Common myeloid progenitor, CD34-positive (primary cell): ENCODE data around the gene CACNA1A.
"Not testable (repeated sequence)": the region's sequence is repeated elsewhere in the genome, so short reads cannot be mapped to it uniquely, and the experiment has no call there.

Source experiments
- CTCF ChIA-PET: fragments of 350-600 bp; sonication (Branson Sonifier 250); formaldehyde crosslinking; loops from one replicate; lab custom pipeline; 2021; ENCODE audit warnings: antibody characterized with exemption; lab: Charles Lee
- POLR2A ChIA-PET: fragments of 350-600 bp; sonication (Branson Sonifier 250); formaldehyde crosslinking; loops from one replicate; lab custom pipeline; 2021; ENCODE audit warnings: antibody characterized with exemption; lab: Charles Lee
- DNase-seq, 3 donors: peaks; one replicate each; pipeline versions ENCODE4 v3.0.0 to v3.0.0-alpha.2; 2013
- H3K27ac ChIP-seq, 2 experiments: 1 replicate in 1 of 2; 2 replicates in 1 of 2; pipeline ENCODE4 v1.7.0; 2013; ENCODE audit warnings: inconsistent platforms in 2 of 2, low read length in 2 of 2, mild to moderate bottlenecking in 2 of 2, low read depth in 1 of 2, moderate library complexity in 1 of 2; ENCODE audit not compliant: severe bottlenecking in 2 of 2, insufficient read depth in 1 of 2, poor library complexity in 1 of 2
- H3K27me3 ChIP-seq, 5 experiments: replicated peaks in 2 of 5; 1 replicate in 3 of 5; 2 replicates in 2 of 5; pipeline versions ENCODE4 v1.6.1 to v1.7.0; 2013; ENCODE audit warnings: low read length in 4 of 5, mild to moderate bottlenecking in 2 of 5, moderate library complexity in 2 of 5, inconsistent platforms in 1 of 5; ENCODE audit not compliant: insufficient read depth in 5 of 5, control insufficient read depth in 4 of 5
- H3K36me3 ChIP-seq, 4 experiments: 1 replicate in 2 of 4; 2 replicates in 2 of 4; pipeline versions ENCODE4 v1.6.1 to v1.7.0; 2013; ENCODE audit warnings: low read length in 3 of 4, control low read depth in 1 of 4, mild to moderate bottlenecking in 1 of 4; ENCODE audit not compliant: control insufficient read depth in 4 of 4, insufficient read depth in 4 of 4
- H3K4me1 ChIP-seq, 4 experiments: 1 replicate in 3 of 4; 2 replicates in 1 of 4; pipeline versions ENCODE4 v1.6.1 to v1.7.1; 2013; ENCODE audit warnings: low read length in 3 of 4, mild to moderate bottlenecking in 3 of 4, control low read depth in 1 of 4, inconsistent platforms in 1 of 4, moderate library complexity in 1 of 4; ENCODE audit not compliant: control insufficient read depth in 4 of 4, insufficient read depth in 4 of 4; ENCODE audit errors: control extremely low read depth in 1 of 4
- H3K4me3 ChIP-seq, 7 experiments: 1 replicate in 4 of 7; 2 replicates in 3 of 7; pipeline versions ENCODE4 v1.5.1 to v1.7.0; 2013; ENCODE audit warnings: mild to moderate bottlenecking in 7 of 7, low read length in 6 of 7, moderate library complexity in 6 of 7, inconsistent platforms in 2 of 7, low read depth in 2 of 7, control low read depth in 1 of 7; ENCODE audit not compliant: insufficient read depth in 4 of 7, control insufficient read depth in 1 of 7; ENCODE audit errors: extremely low read depth in 1 of 7
- H3K9me3 ChIP-seq, 5 experiments: 1 replicate in 4 of 5; 2 replicates in 1 of 5; pipeline versions ENCODE4 v1.6.1 to v1.7.1; 2013; ENCODE audit warnings: low read length in 4 of 5, mild to moderate bottlenecking in 2 of 5, inconsistent platforms in 1 of 5, low read depth in 1 of 5, moderate library complexity in 1 of 5; ENCODE audit not compliant: control insufficient read depth in 4 of 5, insufficient read depth in 2 of 5; ENCODE audit errors: control extremely low read depth in 1 of 5
- WGBS: methylation state at CpG from one replicate; pipeline ENCODE4 v1.1.5; 2013; ENCODE audit not compliant: insufficient coverage; 5-methylcytosine and 5-hydroxymethylcytosine counted together

CACNA1A gene

GRCh38 chr19:13209484-13210338 lies 296.6 kb downstream of the CACNA1A start:
- 91% methylated on average over 6 of the region's 13 CpGs for WGBS
- peaks cover 3 to 17% (median 17%) of the 10 kb centered on the region in 4 experiments for H3K4me1 ChIP-seq
- CTCF ChIA-PET: interaction anchor here (1.0 kb wide), 1 partner anchor 9 kb away, joined by 3 read pairs; no protein-coding TSS in a partner anchor

GRCh38 chr19:13208672-13209483 lies 297.4 kb downstream of the CACNA1A start:
- no peaks in the 10 kb centered on the region for H3K9me3 ChIP-seq
- POLR2A ChIA-PET: interaction anchor here (0.7 kb wide), 1 partner anchor 56 kb away, joined by 3 read pairs; no protein-coding TSS in a partner anchor
- no peak for DNase-seq
- CTCF ChIA-PET: no interaction called here
- WGBS: 89% methylated on average over 22 of the region's 52 CpGs
- H3K27ac ChIP-seq: peak overlapping the region in 1 of 2 experiments; percentile 73
- no peaks in the 10 kb centered on the region for H3K27me3 ChIP-seq
- no peaks in the 10 kb centered on the region for H3K36me3 ChIP-seq
- peak overlapping the region in 6 of 7 experiments; percentile 25 to 73 (median 47) for H3K4me3 ChIP-seq
- H3K4me1 ChIP-seq: peaks cover 3 to 17% (median 17%) of the 10 kb centered on the region in 4 experiments

More at GRCh38 chr19:13209484-13210338, 296.6 kb downstream of the CACNA1A start:
- H3K4me3 ChIP-seq: no peak overlapping the region
- no peaks in the 10 kb centered on the region for H3K36me3 ChIP-seq
- POLR2A ChIA-PET: no interaction called here
- DNase-seq: no peak
- H3K27ac ChIP-seq: no peak overlapping the region
- H3K27me3 ChIP-seq: no peaks in the 10 kb centered on the region
- H3K9me3 ChIP-seq: no peaks in the 10 kb centered on the region

- H3K36me3 ChIP-seq: no peaks in the 10 kb centered on the region
- POLR2A ChIA-PET: interaction anchor here (0.7 kb wide), 1 partner anchor 55 kb away, joined by 3 read pairs; no protein-coding TSS in a partner anchor
- H3K4me3 ChIP-seq: peak overlapping the region in 6 of 7 experiments; percentile 33 to 73 (median 47)
- 0% methylated on average over 4 of the region's 39 CpGs for WGBS
- peaks cover 3 to 17% (median 17%) of the 10 kb centered on the region in 4 experiments for H3K4me1 ChIP-seq
- CTCF ChIA-PET: no interaction called here
- DNase-seq: peak; percentile 76 to 92 (median 92)
- H3K27ac ChIP-seq: peak overlapping the region in 1 of 2 experiments; percentile 73
- no peaks in the 10 kb centered on the region for H3K27me3 ChIP-seq
- no peaks in the 10 kb centered on the region for H3K9me3 ChIP-seq
Measured at GRCh38 chr19:13207846-13208671, 298.2 kb downstream of the CACNA1A start.

- ChIA-PET CTCF (no interaction called here), POLR2A (no interaction called here)
- DNase-seq: no peak
- Histone ChIP-seq H3K27me3 (no peaks in the 10 kb centered on the region), H3K27ac (peak overlapping the region in 1 of 2 experiments; percentile 73), H3K36me3 (no peaks in the 10 kb centered on the region), H3K9me3 (no peaks in the 10 kb centered on the region), H3K4me1 (peaks cover 3 to 17% (median 17%) of the 10 kb centered on the region in 4 experiments), H3K4me3 (peak overlapping the region in 2 of 7 experiments; percentile 53 to 73)
- 84% methylated on average over 78 of the region's 79 CpGs for WGBS
Measured at GRCh38 chr19:13207237-13207845, 298.9 kb downstream of the CACNA1A start.

GRCh38 chr19:13206587-13206986 lies 299.7 kb downstream of the CACNA1A start:
- no peaks in the 10 kb centered on the region for H3K36me3 ChIP-seq
- no peaks in the 10 kb centered on the region for H3K9me3 ChIP-seq
- POLR2A ChIA-PET: interaction anchor here (0.6 kb wide), 1 partner anchor 87 kb away, joined by 3 read pairs; no protein-coding TSS in a partner anchor
- CTCF ChIA-PET: no interaction called here
- WGBS: 100% methylated on average over 2 of the region's 5 CpGs
- peaks cover 3 to 17% (median 17%) of the 10 kb centered on the region in 4 experiments for H3K4me1 ChIP-seq
- no peaks in the 10 kb centered on the region for H3K27me3 ChIP-seq
- H3K27ac ChIP-seq: no peak overlapping the region
- no peak overlapping the region for H3K4me3 ChIP-seq
- no peak for DNase-seq

GRCh38 chr19:13202112-13202511 lies 304.2 kb downstream of the CACNA1A start:
- CTCF ChIA-PET: interaction anchor here (1.5 kb wide), 1 partner anchor 41 kb away, joined by 3 read pairs; no protein-coding TSS in a partner anchor
- 93% methylated on average over 5 of the region's 7 CpGs for WGBS

More at GRCh38 chr19:13202112-13202511, 304.2 kb downstream of the CACNA1A start:
- POLR2A ChIA-PET: interaction anchor here (1.1 kb wide), 1 partner anchor 47 kb away, joined by 3 read pairs; no protein-coding TSS in a partner anchor
- DNase-seq, H3K36me3 ChIP-seq, H3K27me3 ChIP-seq, H3K9me3 ChIP-seq, H3K4me1 ChIP-seq, H3K27ac ChIP-seq, H3K4me3 ChIP-seq: not testable (repeated sequence)
